Body of pancreas (tissue), 4 donors: ENCODE data around the gene CREB3L1. TPM values are rescaled to one million over a fixed set of nuclear protein-coding genes. Genes with fewer than 3 reads are reported as not detected.
A peak's percentile ranks its signal among the peaks of the same experiment; 100 is the strongest.

Source experiments
- ATAC-seq: fragments of 150-250 bp; one replicate; pipeline ENCODE4 v1.9.1; 2016
- DNase-seq, 4 donors: peaks; one replicate each; pipeline ENCODE4 v3.0.0-alpha.2; 2019
- H3K27ac ChIP-seq, 4 donors: fragments of 200-600 bp; sonication (generic); 1 replicate in 3 of 4; 2 replicates in 1 of 4; pipeline versions ENCODE4 v1.5.1 to v1.6.1; 2016 to 2019; ENCODE audit warnings: mild to moderate bottlenecking in 1 of 4, mixed read lengths in 1 of 4, moderate library complexity in 1 of 4
- H3K27me3 ChIP-seq, 2 donors: fragments of 200-600 bp; sonication (generic); one replicate each; pipeline ENCODE4 v1.6.0; 2016; ENCODE audit warnings: mild to moderate bottlenecking in 1 of 2
- H3K36me3 ChIP-seq, 2 donors: fragments of 200-600 bp; sonication (generic); replicated peaks in 1 of 2; 2 replicates each; pipeline ENCODE4 v1.5.1; 2016; ENCODE audit warnings: low read depth in 2 of 2; ENCODE audit not compliant: insufficient read depth in 1 of 2
- H3K4me1 ChIP-seq: fragments of 200-600 bp; sonication (generic); one replicate; pipeline ENCODE4 v1.6.0; 2016
- H3K4me3 ChIP-seq, 2 donors: fragments of 200-600 bp; sonication (generic); 1 replicate in 1 of 2; 2 replicates in 1 of 2; pipeline ENCODE4 v1.5.1; 2016 to 2019
- H3K9me3 ChIP-seq, 3 donors: fragments of 200-600 bp; sonication (generic); 1 replicate in 2 of 3; 2 replicates in 1 of 3; pipeline ENCODE4 v1.5.1; 2016
- CTCF ChIP-seq, 7 experiments: fragments of 450-650 bp in 4 of 7; fragments of 200-600 bp in 3 of 7; sonication (generic) in 3 of 7; IDR thresholded peaks; one replicate each; pipeline ENCODE4 v1.5.1; 2016 to 2019; ENCODE audit warnings: antibody characterized with exemption in 7 of 7
- POLR2A ChIP-seq, 3 donors: fragments of 450-650 bp; IDR thresholded peaks; one replicate each; pipeline ENCODE4 v1.6.1; 2016; ENCODE audit warnings: antibody characterized with exemption in 3 of 3, mild to moderate bottlenecking in 2 of 3
- WGBS, 2 donors: methylation state at CpG; one replicate each; pipeline ENCODE4 v1.1.5; 2017; 5-methylcytosine and 5-hydroxymethylcytosine counted together
- intact Hi-C: fragments of 100-400 bp; cut with DNase I; formaldehyde crosslinking; loops from one replicate; pipeline ENCODE4 v1.15.1; 2023
- total RNA-seq, 2 donors: library from RNA; depleted of rRNA; stranded (reverse); fragments of >200 nt; gene quantifications; one replicate each; pipeline ENCODE4 v1.1.0, GENCODE V29; 2016

The CREB3L1 gene
- total RNA-seq, 2 donors from 2014 or later, result 20.8 to 22.7 TPM

GRCh38 chr11:46364056-46364455 is 86.6 kb downstream of the CREB3L1 start:
- 83 to 88% methylated on average over 9 of the region's 9 CpGs for WGBS, 2 donors
- no peaks in the 10 kb centered on the region for H3K9me3 ChIP-seq
- no peaks in the 10 kb centered on the region for H3K36me3 ChIP-seq
- peak overlapping the region in 2 of 4 donors; percentile 58 to 73 for H3K27ac ChIP-seq
- no peak for TF ChIP-seq CTCF (IDR thresholded peaks at IDR 0.05)
- no peaks in the 10 kb centered on the region for H3K27me3 ChIP-seq
- ATAC-seq (no peak), DNase-seq (no peak)
- H3K4me3 ChIP-seq, result no peak overlapping the region
- peaks cover 38% of the 10 kb centered on the region for H3K4me1 ChIP-seq
- intact Hi-C loops, result no loop called here

DNA sequence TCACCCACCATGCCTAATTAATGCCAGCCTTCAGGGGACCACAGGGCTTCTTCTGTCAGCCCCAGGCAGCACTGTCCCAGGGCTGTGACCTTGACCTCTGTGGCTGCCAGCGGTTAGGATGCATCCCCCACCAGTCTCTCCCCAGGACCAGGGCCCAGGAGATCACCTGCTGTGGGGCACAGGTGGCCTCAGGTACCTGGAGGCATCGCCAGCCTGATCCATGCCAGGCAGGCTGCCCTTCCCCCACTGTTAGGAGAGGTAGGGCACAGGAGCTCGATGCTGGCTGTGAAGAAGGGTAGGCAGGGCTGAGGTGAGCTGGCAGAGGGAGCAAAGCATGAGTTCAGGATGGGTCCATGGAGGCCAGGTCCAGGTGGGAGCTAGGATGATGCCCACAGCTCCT is 87.3 kb downstream of the CREB3L1 start:
- ATAC-seq (no peak), DNase-seq (no peak)
- TF ChIP-seq POLR2A (IDR thresholded peaks at IDR 0.05) (no peak), CTCF (IDR thresholded peaks at IDR 0.05) (no peak)
- Histone ChIP-seq H3K4me1 (peaks cover 38% of the 10 kb centered on the region), H3K27me3 (no peaks in the 10 kb centered on the region), H3K9me3 (no peaks in the 10 kb centered on the region), H3K36me3 (no peaks in the 10 kb centered on the region), H3K4me3 (no peak overlapping the region), H3K27ac (no peak overlapping the region)
- intact Hi-C loops, result no loop called here
- WGBS, 2 donors, result 40 to 80% methylated on average over 1 to 3 of the region's 3 CpGs

- intact Hi-C loops, result no loop called here
- H3K4me3 ChIP-seq, result no peak overlapping the region
- ATAC-seq (no peak), DNase-seq (no peak)
- H3K4me1 ChIP-seq, result peaks cover 31% of the 10 kb centered on the region
- H3K9me3 ChIP-seq, result no peaks in the 10 kb centered on the region
- peaks cover 0 to 7% of the 10 kb centered on the region in 2 donors for H3K36me3 ChIP-seq
- TF ChIP-seq CTCF (IDR thresholded peaks at IDR 0.05), result no peak
- WGBS, 2 donors, result 92% methylated on average over 22 of the region's 22 CpGs; no CpG with 5 or more reads in 1 of the 2 donors
- H3K27me3 ChIP-seq, result no peaks in the 10 kb centered on the region
- H3K27ac ChIP-seq, result no peak overlapping the region
These were observed 88.8 kb downstream of the CREB3L1 start for GRCh38 chr11:46366260-46366659.

GRCh38 chr11:46366661-46367161 is 89.2 kb downstream of the CREB3L1 start:
- no peak overlapping the region for H3K27ac ChIP-seq
- 89 to 100% methylated on average over 5 to 31 of the region's 31 CpGs for WGBS, 2 donors
- H3K27me3 ChIP-seq, result no peaks in the 10 kb centered on the region
- intact Hi-C loops, result no loop called here
- H3K4me3 ChIP-seq, result no peak overlapping the region
- peaks cover 27% of the 10 kb centered on the region for H3K4me1 ChIP-seq
- no peak for TF ChIP-seq CTCF (IDR thresholded peaks at IDR 0.05)
- DNase-seq (no peak), ATAC-seq (no peak)
- no peaks in the 10 kb centered on the region for H3K9me3 ChIP-seq
- peaks cover 0 to 7% of the 10 kb centered on the region in 2 donors for H3K36me3 ChIP-seq

- peaks cover 0 to 9% of the 10 kb centered on the region in 2 donors for H3K36me3 ChIP-seq
- H3K4me1 ChIP-seq, result peaks cover 20% of the 10 kb centered on the region
- H3K9me3 ChIP-seq, result no peaks in the 10 kb centered on the region
- DNase-seq (peak; percentile 62 to 76 (median 70)), ATAC-seq (peak; percentile 57)
- H3K27ac ChIP-seq, result peak overlapping the region in 1 of 4 donors; percentile 17
- H3K4me3 ChIP-seq, result no peak overlapping the region
- WGBS, 2 donors, result 34% methylated on average over 22 of the region's 32 CpGs; no CpG with 5 or more reads in 1 of the 2 donors
- no peaks in the 10 kb centered on the region for H3K27me3 ChIP-seq
- intact Hi-C loops, result no loop called here
- TF ChIP-seq CTCF (IDR thresholded peaks at IDR 0.05) (peak; percentile 76 to 87 (median 83)), POLR2A (IDR thresholded peaks at IDR 0.05) (no peak)
These were observed 89.9 kb downstream of the CREB3L1 start for GRCh38 chr11:46367244-46367915.
